NCI-H1694 (cell line): ENCODE measurements around the gene MAU2.

Source experiments
- DNase-seq: peaks from one replicate; lab custom pipeline; 2025; lab: John Stamatoyannopoulos, UW

MAU2 gene

DNA sequence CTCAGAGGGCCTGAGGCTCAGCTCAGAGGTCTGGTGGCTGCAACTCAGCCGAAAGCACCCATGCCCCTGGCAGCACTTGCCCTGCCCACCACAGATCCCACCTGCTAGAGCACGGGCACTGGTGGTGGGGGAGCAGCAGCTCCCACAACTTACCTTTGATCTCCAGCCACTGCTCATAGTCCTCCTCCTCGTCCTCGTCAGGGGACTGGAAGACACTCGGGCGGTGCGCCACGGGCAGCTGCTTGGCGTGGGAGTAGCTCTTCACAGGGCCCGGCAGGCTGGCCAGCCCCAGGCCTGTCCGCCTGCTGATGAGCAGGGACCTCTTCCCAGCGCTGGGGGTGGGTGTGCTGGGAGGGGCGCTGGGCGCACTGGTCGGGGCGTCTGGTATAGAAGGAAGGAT, 14.9 kb upstream of the MAU2 start:
- no peak for DNase-seq

- no peak for DNase-seq
Observed at GRCh38 chr19:19306191-19306590, 14.4 kb upstream of the MAU2 start.

- no peak for DNase-seq
Observed at GRCh38 chr19:19308373-19308772, 12.3 kb upstream of the MAU2 start.

GRCh38 chr19:19315444-19315843, 5.2 kb upstream of the MAU2 start:
- DNase-seq = no peak

- no peak for DNase-seq
Observed at GRCh38 chr19:19316082-19316481, 4.5 kb upstream of the MAU2 start.

- no peak for DNase-seq
Observed at GRCh38 chr19:19319732-19320360, 783 bp upstream of the MAU2 start.

DNA sequence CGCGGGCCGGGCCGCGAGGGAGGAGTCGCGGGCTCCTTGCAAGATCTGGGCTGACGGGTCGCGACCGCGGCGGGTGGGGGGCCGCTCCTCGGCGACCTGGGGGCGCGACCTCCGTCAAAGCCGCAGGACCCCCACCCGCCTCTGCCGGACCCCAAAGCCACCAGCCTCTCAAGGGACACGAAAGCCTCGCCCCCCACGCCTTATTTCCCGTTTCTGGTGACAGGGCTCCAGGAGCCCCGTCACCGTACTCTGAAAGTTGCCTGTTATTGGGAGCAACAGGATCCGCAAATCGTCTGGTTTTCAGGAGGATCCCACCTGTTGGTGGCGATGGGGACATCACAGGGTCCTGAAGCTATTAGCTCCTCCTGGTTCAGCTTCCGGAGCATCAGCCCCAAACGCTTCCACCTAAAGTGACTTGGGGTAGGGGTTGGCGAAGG, 530 bp downstream of the MAU2 start:
- DNase-seq = no peak

GRCh38 chr19:19324059-19324770, 3.6 kb downstream of the MAU2 start:
- no peak for DNase-seq

GRCh38 chr19:19327672-19328071, 7.0 kb downstream of the MAU2 start:
- DNase-seq = no peak

- DNase-seq = no peak
Observed at GRCh38 chr19:19329126-19329525, 8.5 kb downstream of the MAU2 start.

GRCh38 chr19:19334063-19334988, 13.7 kb downstream of the MAU2 start:
- no peak for DNase-seq

- no peak for DNase-seq
Observed at GRCh38 chr19:19334989-19335344, 14.3 kb downstream of the MAU2 start.

DNA sequence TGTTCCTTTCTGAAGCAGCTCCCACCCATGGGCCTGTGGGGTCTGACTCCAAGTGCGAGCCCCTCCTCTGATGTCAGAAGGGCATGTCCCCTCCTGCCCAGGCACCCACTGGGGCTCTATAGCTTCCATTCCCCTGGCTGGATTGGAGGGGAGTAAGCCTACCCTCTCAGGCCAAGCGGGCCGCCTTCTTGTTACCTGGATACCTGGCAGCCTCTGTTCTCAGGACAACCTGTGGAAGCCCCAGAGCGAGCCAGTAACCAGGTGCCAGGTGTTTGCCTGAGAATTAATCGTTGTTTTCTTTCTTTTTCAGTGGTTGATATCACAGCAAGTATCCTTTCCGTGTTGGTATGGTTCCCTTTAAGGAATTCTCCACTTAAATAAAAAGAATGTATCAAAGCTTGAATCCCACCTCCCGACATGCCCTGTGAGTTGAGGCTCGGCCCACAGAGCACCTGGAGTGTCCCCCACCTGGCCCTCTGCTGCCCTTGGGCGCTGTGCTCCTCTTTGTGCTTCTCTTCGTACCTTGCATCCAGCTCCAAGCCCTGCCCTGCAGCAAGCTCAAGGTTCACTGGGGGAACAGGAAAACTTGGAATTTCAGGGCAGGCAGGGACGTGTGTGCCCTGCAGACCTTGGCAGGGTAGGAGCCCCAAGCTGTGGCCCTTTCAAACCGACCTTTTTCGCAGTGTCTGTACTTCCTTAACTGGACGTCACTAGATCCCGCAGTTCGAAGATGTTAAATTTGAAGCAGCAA, 15.0 kb downstream of the MAU2 start:
- no peak for DNase-seq

- DNase-seq = no peak
Observed at GRCh38 chr19:19336597-19336996, 16.0 kb downstream of the MAU2 start.

- no peak for DNase-seq
Observed at GRCh38 chr19:19337120-19337519, 16.5 kb downstream of the MAU2 start.

GRCh38 chr19:19338082-19338481, 17.5 kb downstream of the MAU2 start:
- no peak for DNase-seq

DNA sequence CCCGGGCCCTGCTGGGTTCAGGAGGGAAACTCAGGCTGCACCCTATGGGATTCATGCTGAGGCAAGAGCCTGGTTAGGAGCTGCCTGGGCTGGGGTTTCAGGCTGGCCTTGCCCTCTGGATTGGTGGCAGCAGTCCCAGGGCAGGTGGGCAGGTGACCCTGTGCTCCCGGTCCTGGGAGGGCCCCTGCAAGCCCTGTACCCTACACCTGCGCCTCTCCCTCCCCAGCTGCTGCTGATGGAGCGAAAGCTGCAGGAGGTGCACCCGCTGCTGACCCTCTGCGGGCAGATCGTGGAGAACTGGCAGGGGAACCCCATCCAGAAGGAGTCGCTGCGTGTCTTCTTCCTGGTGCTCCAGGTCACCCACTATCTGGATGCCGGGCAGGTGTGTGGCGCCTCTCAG, 20.4 kb downstream of the MAU2 start:
- DNase-seq = no peak

DNA sequence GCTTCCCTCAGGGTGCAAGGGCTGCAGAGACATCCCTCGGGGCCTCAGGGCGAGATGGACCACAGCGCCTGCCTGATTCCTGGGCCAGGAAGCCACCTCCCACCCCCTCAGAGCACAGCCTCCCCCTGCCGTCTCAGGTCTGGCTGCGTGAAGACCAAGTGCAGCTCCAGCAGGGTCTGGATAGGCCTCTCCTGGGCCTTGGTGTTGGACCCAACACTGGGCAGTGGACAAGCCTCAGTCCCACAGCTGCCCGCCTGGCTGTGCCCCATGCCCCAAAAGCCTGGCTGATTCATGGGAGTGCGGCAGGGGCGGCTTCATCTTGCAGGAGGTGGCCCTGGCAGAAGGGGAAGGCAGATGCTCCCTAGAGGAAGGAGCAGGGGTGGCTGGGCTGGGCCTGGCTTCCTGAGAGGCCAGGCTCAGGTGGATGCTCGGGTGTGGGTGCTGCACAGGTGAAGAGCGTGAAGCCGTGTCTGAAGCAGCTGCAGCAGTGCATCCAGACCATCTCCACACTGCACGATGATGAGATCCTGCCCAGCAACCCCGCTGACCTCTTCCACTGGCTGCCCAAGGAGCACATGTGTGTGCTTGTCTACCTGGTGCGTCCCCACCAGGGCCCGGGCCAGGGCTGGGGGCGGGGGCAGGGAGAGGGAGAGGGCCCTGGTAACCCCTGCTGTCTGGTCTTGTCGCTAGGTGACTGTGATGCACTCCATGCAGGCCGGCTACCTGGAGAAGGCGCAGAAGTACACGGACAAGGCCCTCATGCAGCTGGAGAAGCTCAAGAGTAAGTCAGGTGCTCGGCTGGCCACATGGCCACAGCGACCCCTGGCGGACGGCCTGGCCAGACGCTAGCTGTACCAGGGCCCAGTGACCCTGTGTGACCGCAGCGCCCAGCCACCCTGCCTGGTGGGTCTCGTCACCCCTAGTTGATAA, 21.7 kb downstream of the MAU2 start:
- peak; percentile 32 for DNase-seq

DNA sequence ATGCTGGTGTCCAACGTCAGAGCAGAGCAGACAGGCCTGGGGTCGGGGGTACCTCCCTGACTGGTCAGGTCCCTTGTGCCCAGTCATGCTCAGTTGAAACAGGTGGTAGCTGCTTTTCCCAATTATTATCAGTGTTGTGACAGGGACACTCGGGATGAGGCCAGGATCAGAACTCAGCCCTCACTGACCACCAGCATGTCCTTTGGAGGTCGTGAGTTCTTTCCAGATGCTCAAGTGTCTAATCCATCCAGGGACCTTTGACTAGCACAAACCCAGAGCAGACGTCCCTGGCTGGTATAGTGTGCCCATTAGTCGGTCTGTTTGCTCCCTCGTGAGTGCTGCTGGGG, 22.4 kb downstream of the MAU2 start:
- no peak for DNase-seq

DNA sequence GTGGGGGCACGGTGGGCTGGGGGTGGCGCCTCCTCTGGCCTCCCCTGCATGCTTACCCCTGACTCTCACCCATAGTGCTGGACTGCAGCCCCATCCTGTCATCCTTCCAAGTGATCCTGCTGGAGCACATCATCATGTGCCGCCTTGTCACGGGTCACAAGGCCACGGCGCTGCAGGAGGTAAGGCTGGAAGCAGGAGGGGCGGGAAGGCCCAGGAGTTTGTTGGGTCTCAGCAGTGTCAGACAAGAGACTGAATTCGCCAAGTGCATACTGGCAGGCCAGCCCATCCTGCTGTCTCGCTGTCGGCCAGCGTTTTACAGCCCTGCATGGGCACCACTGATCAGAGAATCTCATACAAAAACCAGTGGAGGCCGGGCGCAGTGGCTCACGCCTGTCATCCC, 23.1 kb downstream of the MAU2 start:
- no peak for DNase-seq

- no peak for DNase-seq
Observed at GRCh38 chr19:19345232-19345631, 24.6 kb downstream of the MAU2 start.
